Measurements from ENCODE around the gene ROBO1.

The ROBO1 gene

DNA sequence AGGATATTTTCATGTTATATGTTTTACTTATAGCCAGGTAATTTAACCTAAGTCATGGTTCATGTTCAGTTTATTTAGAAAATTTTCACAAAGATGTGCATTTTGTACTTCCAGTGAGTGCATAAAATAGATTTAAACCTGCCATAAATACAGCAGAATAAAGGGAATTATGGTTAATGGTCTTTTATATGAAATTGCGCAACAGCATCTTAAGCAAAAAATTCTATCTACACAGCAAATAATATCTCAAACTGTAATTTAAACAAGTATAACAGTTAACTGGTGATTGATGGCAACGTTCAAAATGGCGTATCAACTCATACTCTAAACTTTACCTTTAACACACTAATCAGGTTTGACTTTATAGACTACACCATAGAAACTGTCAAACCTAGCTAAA, 97.6 kb downstream of the ROBO1 start:
- DNase-seq (ENCODE audit: low read depth) = no peak

DNA sequence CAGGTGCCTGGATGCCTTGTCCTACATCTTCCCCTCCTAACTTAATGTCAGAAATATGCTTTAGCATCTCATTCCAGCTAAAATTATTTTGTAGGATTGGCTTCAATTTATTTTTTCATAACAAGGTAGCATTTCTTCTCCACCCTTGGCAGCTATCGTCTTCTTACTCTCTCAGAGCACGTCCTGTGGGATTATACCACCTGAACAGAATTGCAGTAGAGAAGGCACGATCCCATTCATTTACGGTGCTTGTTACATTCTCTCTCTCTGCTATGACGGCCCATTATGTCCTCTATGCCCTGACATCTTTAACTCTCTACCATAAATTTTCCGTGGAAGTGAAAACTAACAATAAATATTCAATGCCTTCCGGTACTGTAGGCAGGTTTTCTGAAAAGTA, 103.3 kb downstream of the ROBO1 start:
- DNase-seq (ENCODE audit: low read depth) = no peak

DNA sequence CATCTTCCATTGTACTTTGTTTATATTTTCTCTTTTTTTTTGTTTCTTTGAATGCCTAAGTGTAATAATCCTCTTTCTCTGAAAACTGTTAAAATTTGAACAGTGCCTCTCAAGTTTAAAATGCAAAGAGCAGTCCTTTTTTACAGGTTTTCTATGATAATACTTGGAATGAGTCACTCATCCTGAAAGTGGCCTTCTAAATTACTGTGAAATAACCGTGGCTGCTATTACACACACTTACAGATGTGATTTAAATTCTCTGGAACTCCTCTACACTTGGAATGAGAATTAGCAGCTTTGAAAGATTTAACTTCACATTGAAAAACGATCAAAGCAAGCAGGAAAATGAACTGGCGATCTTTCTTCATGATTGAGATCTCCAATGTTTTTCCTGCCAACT, 105.9 kb downstream of the ROBO1 start:
- no peak for DNase-seq (ENCODE audit: low read depth)

DNA sequence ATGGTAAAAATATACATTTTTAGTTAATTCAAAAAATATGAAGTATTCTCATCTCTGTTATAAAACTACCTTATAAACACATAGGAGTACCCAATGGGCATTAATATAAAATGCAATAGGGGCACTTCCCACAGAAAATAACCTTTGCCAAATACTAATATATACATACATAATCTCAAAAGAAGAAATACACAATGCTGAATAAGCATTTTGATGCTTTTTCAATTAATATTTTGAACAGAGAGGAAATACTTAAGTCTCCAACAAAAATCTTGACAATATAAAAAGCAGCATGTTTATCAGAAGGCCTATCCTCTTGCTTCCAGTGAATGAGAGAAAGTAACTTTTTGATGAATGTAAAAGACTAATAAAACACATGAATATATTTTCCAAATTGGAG, 110.7 kb downstream of the ROBO1 start:
- no peak for DNase-seq (ENCODE audit: low read depth)

DNA sequence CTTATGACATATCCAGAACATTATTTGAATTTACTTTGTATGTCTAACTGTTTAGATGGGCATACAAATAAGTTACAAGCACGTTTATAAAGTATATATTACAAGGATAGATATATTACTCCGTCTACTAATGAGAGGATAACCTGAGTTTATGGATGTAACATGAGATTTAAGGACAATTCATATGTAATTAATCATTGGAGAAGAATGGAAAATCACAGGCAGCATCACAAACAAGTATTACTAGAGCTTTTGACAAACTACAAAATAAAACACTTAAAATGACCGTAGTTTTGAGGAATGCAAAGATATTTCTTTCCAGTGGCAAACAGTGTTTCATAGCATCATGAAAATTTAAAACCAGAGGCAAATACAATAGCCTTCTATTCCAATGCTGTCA, 113.8 kb downstream of the ROBO1 start:
- DNase-seq (ENCODE audit: low read depth) = no peak

DNA sequence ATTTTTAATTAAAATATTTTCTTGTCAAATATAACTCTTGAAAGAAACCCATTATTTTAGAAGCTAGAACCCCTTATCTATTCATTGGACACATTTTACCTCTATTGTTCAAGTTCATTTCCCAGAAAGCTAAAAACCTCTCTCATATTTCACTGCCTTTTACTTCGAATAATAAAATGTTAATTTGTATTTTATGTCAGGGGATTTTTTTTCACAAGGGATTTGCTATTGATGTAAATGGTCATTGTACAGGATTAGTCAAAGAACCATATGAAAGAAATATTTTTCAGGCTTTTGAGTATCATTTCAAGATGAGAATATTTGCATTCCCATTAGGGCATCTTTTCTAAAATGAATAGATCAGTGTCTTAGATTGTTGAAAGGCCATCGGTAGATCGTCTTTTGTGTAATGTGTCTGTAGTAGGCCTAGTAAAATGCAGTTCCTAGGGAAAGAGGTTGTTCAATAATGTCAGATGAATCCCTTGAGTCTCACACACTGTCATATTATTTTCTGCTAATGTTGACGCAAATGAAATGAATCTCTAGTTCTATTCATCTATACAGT, 114.5 kb downstream of the ROBO1 start:
- no peak for DNase-seq (ENCODE audit: low read depth)

DNA sequence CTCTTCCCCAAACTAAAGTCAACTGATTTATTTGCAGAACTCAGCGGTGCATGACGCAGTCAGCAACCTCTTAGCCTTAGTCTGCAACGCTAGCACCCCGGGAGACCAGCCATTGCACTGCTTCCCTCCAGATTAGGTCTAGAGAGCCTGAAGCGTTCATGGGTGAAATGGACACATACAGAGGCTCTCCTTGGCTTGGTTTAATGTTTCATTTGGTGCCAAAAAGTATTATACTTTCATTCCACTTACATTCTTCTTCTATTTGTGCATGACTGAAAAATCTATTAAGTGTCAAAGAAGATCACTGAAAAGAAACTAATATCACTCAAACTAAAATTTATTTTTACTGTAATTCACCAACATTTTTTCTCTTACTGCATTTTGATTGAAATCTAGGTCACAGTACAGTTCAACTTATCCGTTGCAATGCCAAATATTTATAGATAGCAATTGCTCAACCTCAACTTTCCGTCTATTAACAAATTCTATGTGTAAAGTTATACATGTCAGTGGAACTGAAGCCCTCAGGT, 116.2 kb downstream of the ROBO1 start:
- DNase-seq (ENCODE audit: low read depth) = no peak

DNA sequence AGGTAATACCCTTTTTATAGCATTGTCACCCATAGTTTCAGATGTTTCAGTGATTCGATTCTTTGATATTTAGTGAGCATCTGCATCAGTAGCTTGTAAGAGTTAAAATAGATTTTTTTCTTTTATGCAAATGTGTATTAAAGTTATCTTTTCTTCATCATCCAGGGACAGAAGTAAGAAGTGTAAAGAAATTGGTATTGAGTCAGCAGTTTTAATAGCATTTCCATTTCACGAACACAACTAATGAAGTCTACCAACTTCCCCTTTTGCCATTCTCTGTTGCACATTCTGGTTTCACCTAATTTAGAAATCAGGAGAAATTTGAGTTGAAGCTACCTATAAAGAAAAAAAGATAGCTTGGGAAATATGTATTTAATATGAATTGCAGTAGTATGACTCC, 127.9 kb downstream of the ROBO1 start:
- no peak for DNase-seq (ENCODE audit: low read depth)

DNA sequence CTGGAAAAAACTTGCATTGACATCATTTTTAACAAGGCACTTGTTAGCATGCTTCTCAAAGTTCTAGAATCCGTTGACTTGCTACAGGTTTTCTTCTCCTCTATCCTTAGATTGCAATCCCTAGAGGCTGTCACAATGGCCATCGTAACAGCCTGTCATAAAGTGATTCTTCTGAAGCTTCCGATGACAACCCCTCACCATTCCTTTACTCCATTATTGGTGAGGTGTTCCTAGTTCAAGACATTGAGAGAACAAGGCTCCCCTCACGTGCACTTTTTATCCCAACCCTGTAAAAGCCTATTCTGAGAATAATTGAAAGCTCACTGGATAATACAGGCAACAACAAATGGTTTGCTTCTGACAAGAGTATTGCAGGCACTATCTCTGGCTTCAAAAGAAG, 131.4 kb downstream of the ROBO1 start:
- no peak for DNase-seq (ENCODE audit: low read depth)

DNA sequence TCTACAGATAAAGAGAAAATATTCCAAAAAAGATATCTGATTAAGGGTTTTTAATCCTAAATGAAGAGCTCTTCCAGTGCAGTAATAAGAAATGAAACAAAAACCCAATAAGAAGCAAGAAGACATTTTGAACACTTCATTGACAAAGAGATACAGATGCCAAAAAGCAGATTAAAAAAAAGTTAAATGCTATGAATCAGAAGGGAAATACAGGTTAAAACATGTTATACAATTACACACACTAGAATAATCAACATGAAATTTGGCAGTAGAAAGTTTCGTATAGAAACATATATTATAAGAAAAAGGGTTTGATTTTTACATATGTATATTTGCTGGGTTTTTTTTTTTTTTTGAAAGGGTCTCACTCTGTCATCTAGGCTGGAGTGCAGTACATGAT, 135.0 kb downstream of the ROBO1 start:
- DNase-seq (ENCODE audit: low read depth) = no peak

DNA sequence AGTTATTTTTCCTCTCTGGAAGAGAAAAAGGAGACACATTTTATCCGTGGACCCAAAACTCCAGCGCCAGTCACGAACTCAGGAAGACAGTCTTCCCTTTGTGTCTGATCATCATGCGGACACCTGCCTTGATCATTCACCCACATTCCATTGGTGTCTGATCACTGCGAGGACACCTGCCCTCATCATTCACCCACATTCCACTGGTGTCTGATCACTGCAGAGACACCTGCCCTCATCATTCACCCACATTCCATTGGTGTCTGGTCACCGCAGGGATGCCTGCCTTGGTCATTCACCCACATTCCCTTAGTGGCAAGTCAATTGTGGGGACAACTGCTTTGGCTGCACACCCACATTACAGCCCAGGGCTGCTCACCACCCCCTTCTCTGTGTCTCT, 148.9 kb downstream of the ROBO1 start:
- no peak for DNase-seq (ENCODE audit: low read depth)

DNA sequence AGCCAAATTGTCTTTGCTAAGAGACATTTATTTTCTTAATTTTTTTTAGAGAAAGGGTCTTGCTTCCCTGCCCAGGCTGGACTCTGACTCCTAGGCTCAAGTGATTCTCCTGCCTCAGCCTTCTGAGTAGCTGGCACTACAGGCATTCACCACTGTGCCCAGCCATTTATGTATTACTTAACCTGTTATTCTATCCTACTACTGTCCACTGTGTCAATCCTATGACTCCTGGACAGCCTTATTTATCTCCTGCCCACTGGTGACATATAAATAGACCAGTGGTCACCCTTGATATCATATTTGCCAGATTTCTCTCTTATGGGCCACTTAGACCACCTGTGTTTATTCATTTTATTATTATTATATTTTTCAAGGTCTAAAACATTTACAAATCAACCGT, 161.4 kb downstream of the ROBO1 start:
- DNase-seq (ENCODE audit: low read depth) = no peak

DNA sequence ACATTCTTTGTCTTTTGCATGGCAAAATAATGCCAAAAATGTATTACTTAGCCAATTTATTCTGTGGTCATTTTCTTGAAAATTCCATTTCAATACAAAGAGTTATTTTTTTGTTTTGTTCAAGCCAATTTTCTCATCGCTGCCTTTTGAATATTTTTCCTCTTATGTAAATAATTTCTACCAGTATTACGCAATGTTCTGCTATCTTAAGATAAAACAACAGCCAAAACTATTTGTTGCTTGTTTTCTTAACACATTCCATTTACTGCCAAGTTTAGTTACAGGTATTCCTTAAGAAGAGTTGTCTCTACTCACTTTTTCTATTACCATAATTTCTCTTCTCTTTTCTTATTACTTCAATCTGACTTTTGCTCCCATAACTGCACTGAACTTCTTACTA, 163.1 kb downstream of the ROBO1 start:
- no peak for DNase-seq (ENCODE audit: low read depth)

DNA sequence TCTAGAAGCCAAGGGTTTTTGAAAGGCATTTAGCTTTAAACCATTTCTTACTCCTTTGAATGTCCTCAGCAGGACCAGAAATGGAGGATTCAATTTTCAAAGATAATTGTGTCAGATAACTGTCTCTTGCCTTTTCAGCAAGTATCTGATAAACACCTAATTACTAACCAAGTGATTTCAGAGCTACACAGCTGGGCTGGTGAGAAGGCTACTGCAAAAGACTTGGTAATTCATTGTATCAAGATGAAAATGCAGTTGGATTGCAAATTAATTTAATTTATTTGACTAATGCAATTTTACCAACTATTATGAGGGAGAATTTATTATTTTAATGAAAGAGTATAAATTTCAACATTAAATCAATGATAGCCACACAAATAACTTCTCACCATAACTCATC, 165.4 kb downstream of the ROBO1 start:
- no peak for DNase-seq (ENCODE audit: low read depth)

DNA sequence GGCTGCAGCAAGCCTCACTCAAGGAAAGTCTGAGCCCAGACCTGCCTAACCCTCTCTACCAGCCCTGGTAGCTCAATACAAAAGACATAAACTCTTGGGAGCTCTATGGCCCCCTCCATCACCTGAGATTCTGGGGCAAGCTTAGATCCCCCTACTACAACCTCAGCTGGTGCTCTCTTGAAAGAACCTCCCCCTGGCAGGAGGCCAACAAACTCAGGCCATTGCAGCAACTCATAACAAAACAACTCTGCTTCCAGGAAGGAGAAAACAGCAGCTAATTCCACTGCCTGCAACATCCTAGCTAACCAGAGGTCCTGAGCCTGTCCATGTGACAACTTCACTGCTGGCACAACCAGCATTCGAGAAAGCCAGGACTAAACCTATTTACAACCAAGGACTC, 169.2 kb downstream of the ROBO1 start:
- no peak for DNase-seq (ENCODE audit: low read depth)

DNA sequence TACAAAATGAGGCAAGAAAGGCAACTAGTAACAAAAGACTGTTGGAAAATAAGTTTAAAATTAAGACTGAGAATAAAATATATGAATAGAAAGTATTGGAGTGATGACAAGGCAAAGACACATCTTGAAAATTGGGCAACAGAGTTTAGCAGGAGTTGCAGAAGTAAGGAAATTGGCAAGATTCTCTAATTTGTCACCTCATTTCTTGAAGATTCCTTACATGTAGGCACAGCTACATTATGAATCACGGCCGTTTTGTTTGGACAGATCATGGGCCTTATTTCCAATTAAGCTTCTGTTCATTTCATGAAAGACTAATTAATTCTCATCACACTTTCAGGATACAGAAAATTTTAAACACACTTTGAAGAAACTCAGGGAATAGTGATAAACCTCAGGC, 170.1 kb downstream of the ROBO1 start:
- DNase-seq (ENCODE audit: low read depth) = no peak

DNA sequence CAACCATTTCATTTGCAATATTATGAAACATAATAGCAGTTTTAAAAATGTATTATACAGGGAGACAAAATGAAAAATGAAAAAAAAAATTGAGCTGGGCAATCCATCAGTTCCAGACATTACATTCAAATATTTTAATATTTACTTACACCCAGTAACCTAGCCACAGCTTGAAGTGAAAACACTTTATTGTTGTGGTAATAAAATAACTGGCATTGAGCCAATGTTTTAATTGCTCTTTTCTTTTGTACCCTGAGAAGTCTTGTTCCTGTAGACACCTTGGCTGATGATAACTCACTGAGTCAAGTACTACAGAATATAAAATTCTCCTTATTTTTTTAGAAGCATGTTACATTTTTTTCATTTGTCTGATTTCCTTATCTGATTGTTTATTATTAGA, 180.6 kb downstream of the ROBO1 start:
- no peak for DNase-seq (ENCODE audit: low read depth)

DNA sequence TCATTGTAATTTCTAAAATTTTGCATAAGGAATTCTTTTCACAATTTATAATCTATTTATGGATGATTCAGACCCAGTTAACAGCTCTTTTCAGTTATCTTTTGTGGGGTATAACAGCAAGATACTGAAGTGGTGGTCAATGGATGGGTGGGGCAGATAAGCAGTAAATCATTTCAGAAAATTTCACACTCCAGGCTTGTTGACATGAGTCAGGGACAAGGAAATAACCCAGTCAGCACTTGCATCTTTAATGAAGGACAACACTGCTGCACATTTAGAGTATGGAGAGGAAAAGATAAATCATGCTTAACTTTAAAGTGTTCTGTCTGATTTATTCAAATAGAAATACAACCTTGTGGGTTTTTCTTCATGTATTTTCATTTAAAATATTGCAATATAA, 181.6 kb downstream of the ROBO1 start:
- no peak for DNase-seq (ENCODE audit: low read depth)

DNA sequence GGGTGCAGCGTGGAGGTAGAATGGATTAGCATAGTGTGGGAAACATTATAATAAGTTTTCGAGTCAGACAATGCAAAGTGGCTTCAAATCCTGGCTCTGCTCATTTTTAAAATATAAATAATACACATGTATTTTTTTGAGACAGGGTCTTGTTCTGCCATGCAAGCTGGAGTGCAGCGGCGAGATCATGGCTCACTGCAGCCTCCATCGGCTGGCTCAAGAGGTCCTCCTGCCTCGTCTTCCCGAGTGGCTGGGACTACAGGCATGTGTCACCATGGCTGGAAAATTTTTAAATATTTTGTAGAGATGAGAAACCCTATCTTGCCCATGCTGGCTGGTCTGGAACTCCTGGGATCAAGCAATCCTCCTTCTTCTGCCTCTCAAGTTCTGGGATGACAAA, 194.9 kb downstream of the ROBO1 start:
- DNase-seq (ENCODE audit: low read depth) = no peak

DNA sequence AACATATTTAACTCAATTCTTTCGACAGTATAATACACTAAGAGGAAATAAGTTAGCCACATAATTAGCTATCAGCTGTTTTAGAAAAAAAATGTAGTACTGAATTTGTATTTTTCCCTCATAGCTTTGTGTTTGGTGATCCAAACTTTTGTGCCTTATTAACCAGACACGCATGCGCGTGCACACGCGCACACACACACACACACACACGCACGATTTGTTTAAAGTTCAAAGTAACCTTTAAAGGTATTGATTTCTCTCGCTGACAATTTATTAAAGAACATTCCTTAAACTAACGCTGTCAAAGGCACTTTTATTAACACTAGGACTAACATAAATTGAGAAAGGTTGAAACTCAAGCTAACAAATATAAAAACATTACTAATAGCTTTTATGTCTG, 198.9 kb downstream of the ROBO1 start:
- DNase-seq (ENCODE audit: low read depth) = no peak

DNA sequence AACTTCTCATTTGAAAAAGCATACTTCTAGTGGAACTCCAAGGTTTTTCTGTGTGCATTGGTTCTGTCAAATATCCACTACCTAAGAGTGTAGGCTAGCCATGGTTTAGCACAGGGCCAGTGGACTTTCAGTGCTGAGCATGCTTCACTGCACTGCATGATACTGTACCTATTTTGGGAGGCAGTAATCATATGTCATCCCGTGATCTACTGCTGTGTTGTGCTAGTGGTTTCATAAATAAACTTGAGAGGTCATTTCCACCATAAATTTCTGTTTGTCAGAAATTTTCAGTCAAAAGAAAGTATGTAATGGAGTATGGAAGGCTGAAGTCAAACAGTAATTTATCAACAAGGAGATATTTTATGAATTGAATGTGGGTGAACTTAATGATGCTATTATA, 203.6 kb downstream of the ROBO1 start:
- DNase-seq (ENCODE audit: low read depth) = no peak

DNA sequence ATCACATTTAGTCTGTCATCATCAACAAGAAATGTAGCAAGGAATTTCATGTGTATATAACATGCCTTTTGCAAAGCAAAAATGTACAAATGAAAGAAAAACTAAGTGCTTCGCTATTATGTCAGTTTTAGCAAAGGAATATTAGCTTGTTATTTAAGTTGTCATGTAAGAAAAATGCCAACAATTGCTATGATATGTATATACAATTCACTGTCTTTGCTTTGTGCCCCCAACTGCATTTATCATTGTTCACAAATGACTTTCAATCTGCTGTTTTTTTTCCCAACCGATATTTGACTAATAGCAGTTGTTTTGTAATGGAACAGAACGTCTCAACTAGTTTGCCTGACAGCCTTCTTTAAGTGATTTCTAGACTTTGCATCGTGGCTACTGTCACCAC, 207.1 kb downstream of the ROBO1 start:
- DNase-seq (ENCODE audit: low read depth) = no peak

DNA sequence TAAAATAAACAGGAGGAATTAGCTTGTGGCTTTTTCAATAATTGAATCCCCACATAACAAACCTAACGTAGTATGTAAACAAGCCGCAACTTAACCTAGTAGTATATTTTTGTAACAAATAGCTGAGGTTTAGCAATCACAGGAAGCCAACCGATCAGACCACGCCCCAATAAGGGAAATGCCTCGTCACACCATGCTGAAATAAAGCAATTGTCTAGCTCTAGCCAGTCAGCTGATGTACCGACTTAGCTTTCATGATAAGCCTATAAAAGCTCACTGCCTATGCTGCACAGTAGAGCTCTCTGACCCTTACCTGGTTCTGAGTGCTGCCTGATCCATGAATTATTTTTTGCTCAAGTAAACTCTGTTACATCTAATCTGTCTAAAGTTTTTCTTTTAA, 208.9 kb downstream of the ROBO1 start:
- no peak for DNase-seq (ENCODE audit: low read depth)

DNA sequence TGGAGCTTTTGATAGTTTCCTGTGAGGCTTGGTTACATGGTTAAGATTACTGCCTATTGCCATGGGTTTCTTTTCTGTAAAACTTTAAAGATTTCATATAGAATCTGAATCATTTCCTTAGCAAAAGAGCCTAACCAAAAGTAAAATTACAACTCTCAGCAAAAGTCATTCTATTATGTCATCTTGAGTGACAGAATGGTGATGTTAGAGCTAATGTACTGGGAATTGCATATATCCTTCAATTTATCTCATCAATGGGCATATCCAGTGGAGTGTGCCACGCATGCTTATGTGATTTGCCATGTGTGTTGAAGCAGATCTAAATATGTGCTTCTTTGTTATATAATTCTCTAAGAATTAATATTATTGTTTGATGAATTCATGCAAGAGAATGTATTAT, 212.1 kb downstream of the ROBO1 start:
- no peak for DNase-seq (ENCODE audit: low read depth)

DNA sequence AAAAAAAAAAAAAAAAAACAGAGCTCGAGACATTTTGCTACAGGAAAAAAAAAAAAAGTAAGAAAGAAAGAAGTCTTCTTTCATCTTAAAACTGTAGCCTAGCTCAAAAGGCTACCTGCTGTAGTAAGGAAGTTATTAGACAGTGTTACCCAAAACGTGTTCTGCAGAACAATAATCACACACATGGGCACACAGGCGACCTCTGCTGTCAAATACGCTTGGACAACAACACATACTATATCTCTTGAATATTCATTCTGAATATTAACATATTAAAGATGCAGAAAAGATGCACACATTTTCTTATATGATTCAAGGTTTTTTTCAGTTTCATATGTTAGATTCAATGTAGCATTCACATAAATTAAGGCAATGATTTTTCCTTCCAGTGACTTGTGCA, 215.8 kb downstream of the ROBO1 start:
- DNase-seq (ENCODE audit: low read depth) = no peak
